Measurements from ENCODE around the gene ZNF366. TPM values are rescaled to one million over a fixed set of nuclear protein-coding genes. Genes with fewer than 3 reads are reported as not detected.

Gene ZNF366
- polyA plus RNA-seq, 1 donor (not counting 4 experiments of a cell fraction or from before 2014, with no cell fraction given) = not detected

DNA sequence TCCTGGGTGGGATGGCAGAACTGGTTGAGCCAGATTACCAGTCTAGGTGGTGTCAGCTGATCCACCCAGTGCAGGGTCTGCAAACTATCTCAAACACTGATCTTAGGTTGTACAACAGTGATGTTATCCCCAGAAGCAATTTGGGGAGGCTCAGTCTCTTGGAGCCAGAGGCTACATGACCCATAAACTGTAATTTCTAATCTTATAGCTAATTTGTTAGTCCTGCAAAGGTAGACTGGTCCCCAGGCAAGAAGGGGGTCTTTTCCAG is 5.3 kb upstream of the ZNF366 start:
- H3K4me1 ChIP-seq (ENCODE audit: control insufficient read depth, extremely low read depth, insufficient read depth, low read length) = peaks cover 21% of the 10 kb centered on the region
- FAIRE-seq (no peak), DNase-seq (ENCODE audit: low read depth, low spot score) (no peak)
- no peak for TF ChIP-seq EZH2 (IDR thresholded peaks at IDR 0.05; ENCODE audit: low read length)
- no peak for TF ChIP-seq CTCF (optimal IDR thresholded peaks at IDR 0.05 in 1 of 3, IDR thresholded peaks at IDR 0.05 in 1 of 3, conservative IDR thresholded peaks at IDR 0.05 in 1 of 3; ENCODE audit: extremely low read depth in 1 of 3, insufficient read depth in 2 of 3, low read length in 3 of 3)
- no peaks in the 10 kb centered on the region for H3K27me3 ChIP-seq (ENCODE audit: control insufficient read depth, extremely low read depth, insufficient read depth, low read length)
- H3K4me3 ChIP-seq (ENCODE audit: control insufficient read depth in 2 of 3, extremely low read depth in 1 of 3, insufficient read depth in 2 of 3, low read depth in 1 of 3, low read length in 3 of 3) = no peak overlapping the region
- H3K79me2 ChIP-seq (ENCODE audit: control insufficient read depth, insufficient read depth, low read length) = no peaks in the 10 kb centered on the region
- dilution Hi-C loops (cut with MboI; ENCODE audit: extremely low pct_ligation_motif_present, low sequenced_read_pairs) = no loop called here
- no peaks in the 10 kb centered on the region for H3K9me3 ChIP-seq (ENCODE audit: control insufficient read depth, low read depth, low read length)
- H2AFZ ChIP-seq (ENCODE audit: control insufficient read depth, low read length) = no peak overlapping the region
- H3K4me2 ChIP-seq (ENCODE audit: control insufficient read depth, extremely low read depth, insufficient read depth, low read depth, low read length) = no peak overlapping the region
- H3K27ac ChIP-seq (ENCODE audit: control insufficient read depth, insufficient read depth, low read length) = no peak overlapping the region
- H3K9me1 ChIP-seq (ENCODE audit: control insufficient read depth, extremely low read depth, insufficient read depth, low read length) = no peaks in the 10 kb centered on the region
- H3K9ac ChIP-seq (ENCODE audit: control insufficient read depth, extremely low read depth, insufficient read depth, low read length) = no peak overlapping the region
- no peaks in the 10 kb centered on the region for H3K36me3 ChIP-seq (ENCODE audit: control insufficient read depth in 2 of 2, extremely low read depth in 1 of 2, insufficient read depth in 2 of 2, low read length in 2 of 2)
- no peaks in the 10 kb centered on the region for H4K20me1 ChIP-seq (ENCODE audit: control insufficient read depth, extremely low read depth, insufficient read depth, low read length)

- DNase-seq (ENCODE audit: low read depth, low spot score) (no peak), FAIRE-seq (peak; percentile 75)
- H3K4me2 ChIP-seq (ENCODE audit: control insufficient read depth, extremely low read depth, insufficient read depth, low read depth, low read length) = peak overlapping the region; percentile 39
- dilution Hi-C loops (cut with MboI; ENCODE audit: extremely low pct_ligation_motif_present, low sequenced_read_pairs) = no loop called here
- H3K4me3 ChIP-seq (ENCODE audit: control insufficient read depth in 2 of 3, extremely low read depth in 1 of 3, insufficient read depth in 2 of 3, low read depth in 1 of 3, low read length in 3 of 3) = no peak overlapping the region
- H3K9me1 ChIP-seq (ENCODE audit: control insufficient read depth, extremely low read depth, insufficient read depth, low read length) = no peaks in the 10 kb centered on the region
- peaks cover 21% of the 10 kb centered on the region for H3K4me1 ChIP-seq (ENCODE audit: control insufficient read depth, extremely low read depth, insufficient read depth, low read length)
- no peaks in the 10 kb centered on the region for H3K79me2 ChIP-seq (ENCODE audit: control insufficient read depth, insufficient read depth, low read length)
- peak overlapping the region; percentile 19 for H3K27ac ChIP-seq (ENCODE audit: control insufficient read depth, insufficient read depth, low read length)
- no peaks in the 10 kb centered on the region for H3K36me3 ChIP-seq (ENCODE audit: control insufficient read depth in 2 of 2, extremely low read depth in 1 of 2, insufficient read depth in 2 of 2, low read length in 2 of 2)
- no peak overlapping the region for H2AFZ ChIP-seq (ENCODE audit: control insufficient read depth, low read length)
- H3K9me3 ChIP-seq (ENCODE audit: control insufficient read depth, low read depth, low read length) = no peaks in the 10 kb centered on the region
- no peaks in the 10 kb centered on the region for H4K20me1 ChIP-seq (ENCODE audit: control insufficient read depth, extremely low read depth, insufficient read depth, low read length)
- H3K9ac ChIP-seq (ENCODE audit: control insufficient read depth, extremely low read depth, insufficient read depth, low read length) = no peak overlapping the region
- H3K27me3 ChIP-seq (ENCODE audit: control insufficient read depth, extremely low read depth, insufficient read depth, low read length) = no peaks in the 10 kb centered on the region
- TF ChIP-seq EZH2 (IDR thresholded peaks at IDR 0.05; ENCODE audit: low read length) = no peak
- TF ChIP-seq CTCF (optimal IDR thresholded peaks at IDR 0.05 in 1 of 3, IDR thresholded peaks at IDR 0.05 in 1 of 3, conservative IDR thresholded peaks at IDR 0.05 in 1 of 3; ENCODE audit: extremely low read depth in 1 of 3, insufficient read depth in 2 of 3, low read length in 3 of 3) = no peak
These were observed 4.8 kb upstream of the ZNF366 start for GRCh38 chr5:72511774-72512592.

Measured in keratinocyte (primary cell).